ENCODE data around the gene DAAM1.
A peak's percentile ranks its signal among the peaks of the same experiment; 100 is the strongest.

Gene DAAM1

GRCh38 chr14:59188461-59189090 is at the start of gene DAAM1:
TSS of gene DAAM1 (plus strand) at chr14:59188667. CDS start at chr14:59263478, 74,811 bp downstream.
- DNase-seq = peak; percentile 99

- DNase-seq = no peak
These were observed 49.1 kb upstream of the DAAM1 start for GRCh38 chr14:59139324-59139723.

- DNase-seq = no peak
These were observed 48.2 kb upstream of the DAAM1 start for GRCh38 chr14:59140106-59140843.

- DNase-seq = no peak
These were observed 42.0 kb upstream of the DAAM1 start for GRCh38 chr14:59146484-59146883.

- no peak for DNase-seq
These were observed 41.5 kb upstream of the DAAM1 start for GRCh38 chr14:59147007-59147406.

GRCh38 chr14:59148334-59148900 is 40.0 kb upstream of the DAAM1 start:
- no peak for DNase-seq

GRCh38 chr14:59150990-59151389 is 37.5 kb upstream of the DAAM1 start:
- no peak for DNase-seq

- no peak for DNase-seq
These were observed 34.1 kb upstream of the DAAM1 start for GRCh38 chr14:59154373-59154772.

- DNase-seq = no peak
These were observed 32.6 kb upstream of the DAAM1 start for GRCh38 chr14:59155886-59156285.

- DNase-seq = no peak
These were observed 29.3 kb upstream of the DAAM1 start for GRCh38 chr14:59159169-59159568.

GRCh38 chr14:59160506-59160905 is 28.0 kb upstream of the DAAM1 start:
- no peak for DNase-seq

GRCh38 chr14:59161561-59162175 is 26.8 kb upstream of the DAAM1 start:
- peak; percentile 89 for DNase-seq

GRCh38 chr14:59166258-59166657 is 22.2 kb upstream of the DAAM1 start:
- no peak for DNase-seq

GRCh38 chr14:59175404-59175803 is 13.1 kb upstream of the DAAM1 start:
- DNase-seq = no peak

GRCh38 chr14:59176765-59177164 is 11.7 kb upstream of the DAAM1 start:
- no peak for DNase-seq

GRCh38 chr14:59177262-59177661 is 11.2 kb upstream of the DAAM1 start:
- no peak for DNase-seq

- no peak for DNase-seq
These were observed 6.7 kb upstream of the DAAM1 start for GRCh38 chr14:59181791-59182190.

- no peak for DNase-seq
These were observed 5.8 kb upstream of the DAAM1 start for GRCh38 chr14:59182641-59183040.

- DNase-seq = no peak
These were observed 5.3 kb upstream of the DAAM1 start for GRCh38 chr14:59183150-59183549.

GRCh38 chr14:59184396-59184795 is 4.1 kb upstream of the DAAM1 start:
- no peak for DNase-seq

GRCh38 chr14:59185676-59186075 is 2.8 kb upstream of the DAAM1 start:
- no peak for DNase-seq

GRCh38 chr14:59186306-59186705 is 2.2 kb upstream of the DAAM1 start:
- DNase-seq = no peak

GRCh38 chr14:59187118-59187517 is 1.3 kb upstream of the DAAM1 start:
- DNase-seq = no peak

All from HCEC 1CT (cell line).